GM18519 (cell line): ENCODE data around the gene NOS1AP.
"Not testable (repeated sequence)": the region's sequence is repeated elsewhere in the genome, so short reads cannot be mapped to it uniquely, and the experiment has no call there.

Experiments
- ATAC-seq: cut with Tn5 transposase; IDR thresholded peaks from one replicate; pipeline ENCODE4 v1.9.1; 2021; ENCODE audit warnings: mild to moderate bottlenecking, moderate library complexity; ENCODE audit not compliant: unreplicated experiment, low FRiP score

The NOS1AP gene

DNA sequence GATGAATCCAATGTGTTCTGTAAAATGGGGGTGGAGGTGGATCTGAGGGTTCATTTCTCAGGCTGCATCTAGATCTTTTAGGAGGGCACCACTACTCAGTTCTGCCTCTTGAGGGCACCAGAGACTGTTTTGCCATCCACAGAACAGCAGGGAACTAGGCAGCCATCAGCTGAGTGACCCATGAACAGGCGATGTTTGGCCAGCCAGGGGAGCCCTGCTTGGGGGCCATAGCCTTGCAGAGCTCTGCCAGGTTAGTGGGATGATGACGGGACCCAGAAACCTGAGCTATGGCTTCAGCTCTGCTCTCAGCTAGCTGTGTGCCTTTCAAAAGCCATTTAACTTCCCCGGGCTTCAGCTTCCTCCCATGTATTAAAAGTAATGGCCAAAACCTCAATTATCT, 13.4 kb upstream of the NOS1AP start:
- ATAC-seq = peak; percentile 68

GRCh38 chr1:162056579-162056978, 12.9 kb upstream of the NOS1AP start:
- ATAC-seq = no peak

GRCh38 chr1:162059721-162060120, 9.8 kb upstream of the NOS1AP start:
- no peak for ATAC-seq

- no peak for ATAC-seq
These were observed 9.2 kb upstream of the NOS1AP start for GRCh38 chr1:162060314-162060713.

GRCh38 chr1:162062542-162063015, 6.9 kb upstream of the NOS1AP start:
- ATAC-seq = no peak

DNA sequence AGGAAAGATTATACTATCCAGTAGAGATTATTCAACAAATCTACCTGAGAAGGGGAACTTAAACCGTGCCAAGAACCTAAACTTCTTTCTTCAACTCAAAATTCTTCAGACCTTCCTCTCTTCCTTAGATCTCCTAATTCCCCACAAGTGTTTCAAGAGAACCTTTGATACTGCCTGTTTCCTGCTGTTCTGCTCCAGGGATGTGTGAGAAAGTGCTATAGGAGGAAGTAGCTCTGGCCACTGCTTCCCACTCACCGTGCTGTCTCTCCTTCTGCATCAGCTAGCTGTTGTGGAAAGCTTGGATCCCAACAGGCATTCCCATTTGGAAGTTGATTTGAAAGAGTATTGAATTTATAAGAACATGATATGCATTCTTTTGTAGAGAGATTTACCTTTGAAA, 4.5 kb upstream of the NOS1AP start:
- no peak for ATAC-seq

DNA sequence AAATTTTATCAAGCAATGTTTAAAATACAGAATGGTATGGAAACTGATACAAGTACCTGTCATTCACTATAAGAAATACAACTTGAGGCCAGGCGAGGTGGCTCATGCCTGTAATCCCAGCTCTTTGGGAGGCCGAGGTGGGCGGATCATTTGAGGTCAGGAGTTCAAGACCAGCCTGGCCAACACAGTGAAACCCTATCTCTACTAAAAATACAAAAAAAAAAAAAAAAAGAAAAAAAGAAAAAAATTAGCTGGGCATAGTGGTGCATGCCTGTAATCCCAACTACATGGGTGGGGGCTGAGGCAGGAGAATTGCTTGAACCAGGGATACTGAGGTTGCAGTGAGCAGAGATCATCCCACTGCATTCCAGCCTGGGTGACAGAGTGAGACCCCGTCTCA, 2.7 kb upstream of the NOS1AP start:
- not testable (repeated sequence) for ATAC-seq

- no peak for ATAC-seq
These were observed 2.0 kb upstream of the NOS1AP start for GRCh38 chr1:162067466-162067865.

DNA sequence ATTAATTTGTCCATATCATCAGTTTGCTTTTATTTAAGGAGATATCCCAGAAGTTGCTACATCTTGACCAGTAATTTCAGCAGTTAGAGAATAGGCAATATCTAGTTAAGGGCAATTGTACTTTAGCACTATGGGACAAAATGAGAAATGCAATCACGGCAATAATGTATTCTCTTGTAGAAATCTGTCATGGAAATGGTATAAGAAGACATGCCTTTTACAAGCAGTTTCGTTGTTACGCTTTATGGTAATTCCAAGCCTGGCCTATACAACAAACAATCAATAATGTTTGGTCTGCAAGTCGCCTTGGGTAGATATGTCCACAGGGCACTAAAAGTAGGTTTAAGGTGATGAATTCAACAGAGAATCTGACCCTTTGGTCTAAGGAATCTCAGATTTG, 1.2 kb upstream of the NOS1AP start:
- no peak for ATAC-seq

DNA sequence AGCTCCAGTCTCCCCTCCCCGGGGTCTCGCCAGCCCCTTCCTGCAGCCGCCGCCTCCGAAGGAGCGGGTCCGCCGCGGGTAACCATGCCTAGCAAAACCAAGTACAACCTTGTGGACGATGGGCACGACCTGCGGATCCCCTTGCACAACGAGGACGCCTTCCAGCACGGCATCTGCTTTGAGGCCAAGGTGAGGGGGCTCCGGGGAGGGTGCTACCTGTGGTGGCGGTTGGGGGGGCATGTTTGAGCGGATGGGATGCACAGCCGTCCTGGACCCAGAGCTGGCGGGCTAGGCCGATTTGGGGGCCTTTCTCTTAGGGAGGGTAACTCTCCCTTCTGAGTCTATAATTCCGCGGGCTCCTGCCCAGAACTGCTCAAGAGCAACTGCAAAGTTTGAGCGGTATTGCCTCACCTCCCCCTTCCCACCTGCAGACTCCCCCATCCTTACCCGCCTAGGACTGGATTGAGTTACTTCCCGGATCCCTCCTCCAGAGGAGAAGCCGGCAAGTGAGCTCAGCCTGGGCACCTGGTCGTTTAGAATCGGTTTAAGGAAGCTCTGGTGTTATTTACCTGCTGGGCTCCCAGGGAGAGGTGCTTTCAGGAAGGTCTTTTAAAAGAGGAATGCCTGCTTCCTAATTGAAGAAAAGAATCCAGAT, 730 bp downstream of the NOS1AP start:
- no peak for ATAC-seq

- ATAC-seq = no peak
These were observed 1.3 kb downstream of the NOS1AP start for GRCh38 chr1:162070825-162071224.

- ATAC-seq = no peak
These were observed 3.2 kb downstream of the NOS1AP start for GRCh38 chr1:162072740-162073139.

DNA sequence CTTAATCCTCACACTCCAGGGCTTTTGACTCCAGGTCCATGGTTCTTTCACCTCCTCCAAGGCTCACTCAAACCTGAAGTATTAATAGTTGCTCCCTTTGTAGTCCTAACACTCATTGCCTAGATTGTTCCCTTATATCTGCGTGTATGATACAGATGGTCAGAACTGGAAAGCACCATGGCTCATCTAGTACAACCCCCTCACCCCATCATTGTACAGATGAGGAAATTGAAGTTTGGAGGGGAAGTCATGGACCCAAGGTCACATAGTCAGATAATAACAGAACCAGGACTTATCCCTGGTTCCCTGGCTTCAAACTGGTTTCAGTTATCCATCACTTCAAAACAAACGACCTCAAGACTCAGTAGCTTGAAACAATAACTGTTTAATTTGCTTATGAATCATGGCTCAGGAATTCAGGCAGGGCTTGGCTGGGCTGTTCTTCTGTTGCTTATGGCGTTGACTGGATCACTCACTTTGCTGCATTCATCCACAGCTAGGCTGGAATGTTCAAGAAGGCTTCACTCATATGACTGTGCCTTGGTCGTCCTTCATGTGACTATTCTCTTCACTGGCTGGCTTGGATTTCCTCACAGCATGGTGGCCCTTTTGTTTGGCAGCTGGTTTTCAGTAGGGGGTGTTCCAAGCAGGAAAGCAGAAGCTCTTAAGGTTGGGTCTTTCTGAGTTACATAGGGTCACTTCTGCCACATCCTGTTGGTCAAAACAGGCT, 5.0 kb downstream of the NOS1AP start:
- no peak for ATAC-seq

DNA sequence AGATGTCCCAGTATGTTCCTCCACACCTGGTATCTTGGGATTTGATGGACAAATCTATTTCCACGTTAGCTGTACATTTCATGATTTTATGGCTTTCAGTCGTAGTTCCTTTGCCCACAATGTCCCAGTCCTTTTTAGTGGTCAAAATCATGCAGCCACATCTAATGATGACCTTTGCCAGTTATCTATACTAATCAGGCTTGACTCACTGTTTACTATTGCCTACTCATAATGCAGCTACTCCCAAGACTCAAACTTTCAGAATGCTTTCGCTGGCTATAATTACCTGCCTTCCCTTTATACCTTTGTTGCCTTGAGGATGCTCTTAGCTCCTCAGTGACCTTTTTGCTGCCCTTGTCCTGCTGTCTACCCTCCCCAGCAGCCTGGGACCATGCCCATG, 6.4 kb downstream of the NOS1AP start:
- ATAC-seq = no peak

DNA sequence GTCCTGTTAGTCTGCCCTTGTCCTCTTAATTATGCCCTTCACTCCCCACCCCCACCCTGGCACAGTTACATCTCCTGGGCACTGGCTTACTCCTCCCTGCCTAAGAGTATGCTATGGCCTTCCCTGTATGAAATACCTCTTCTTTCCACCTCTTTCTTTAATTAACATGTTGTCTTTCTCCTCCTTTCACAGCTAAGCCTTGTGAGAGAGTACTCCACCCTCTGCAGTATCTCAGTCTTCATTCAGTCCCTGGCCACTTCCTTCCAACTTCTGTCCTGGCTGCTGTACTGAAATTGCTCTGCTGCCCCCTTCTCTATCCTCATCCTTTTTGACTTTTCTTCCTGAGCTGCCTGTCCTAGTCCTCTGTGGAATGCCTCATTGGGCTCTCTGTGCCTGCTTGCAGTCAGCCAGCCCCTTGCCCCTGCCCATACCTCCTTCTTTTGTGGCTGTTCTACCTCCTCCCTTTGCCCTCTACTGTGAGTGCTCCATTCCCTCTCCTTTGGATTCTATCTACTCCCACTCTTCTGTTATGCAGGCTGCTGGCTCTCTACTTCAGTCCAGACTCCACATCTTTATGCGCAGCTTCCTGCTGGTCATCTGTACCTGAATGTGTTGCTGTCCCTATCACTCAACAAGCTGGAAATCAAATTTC, 8.3 kb downstream of the NOS1AP start:
- no peak for ATAC-seq

- ATAC-seq = no peak
These were observed 9.5 kb downstream of the NOS1AP start for GRCh38 chr1:162079030-162079429.

GRCh38 chr1:162080472-162081015, 11.1 kb downstream of the NOS1AP start:
- no peak for ATAC-seq

- ATAC-seq = no peak
These were observed 11.8 kb downstream of the NOS1AP start for GRCh38 chr1:162081316-162081715.

- ATAC-seq = not testable (repeated sequence)
These were observed 12.6 kb downstream of the NOS1AP start for GRCh38 chr1:162082080-162082479.

DNA sequence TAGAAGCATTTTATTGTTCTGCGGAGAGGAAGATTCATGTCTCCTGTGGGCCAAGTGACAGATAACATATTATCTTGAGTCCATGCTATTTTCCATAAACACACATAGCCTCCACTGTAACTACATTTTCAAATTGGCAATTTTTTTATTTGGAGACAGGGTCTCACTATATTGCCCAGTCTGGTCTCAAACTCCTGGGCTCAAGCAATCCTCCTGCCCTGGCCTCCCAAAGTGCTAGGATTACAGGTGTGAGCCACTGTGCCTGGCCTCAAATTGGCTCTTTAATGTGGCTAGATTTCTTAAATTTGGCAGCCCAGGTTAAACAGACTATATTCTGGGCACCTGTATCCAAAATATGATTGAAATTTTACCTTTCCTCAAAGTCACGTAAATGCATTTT, 13.8 kb downstream of the NOS1AP start:
- no peak for ATAC-seq

- ATAC-seq = no peak
These were observed 16.5 kb downstream of the NOS1AP start for GRCh38 chr1:162085991-162086390.
